ENCODE data around the gene HDGFL2. TPM values are rescaled to one million over a fixed set of nuclear protein-coding genes. Genes with fewer than 3 reads are reported as not detected.

HDGFL2 gene
- total and polyA plus RNA-seq, 9 donors = 35.0 to 97.7 (median 83.3) TPM

- Histone ChIP-seq H3K27ac (ENCODE audit: low read length) (peak overlapping the region; percentile 69), H3K4me3 (ENCODE audit: low read length) (no peak overlapping the region), H3K4me1 (ENCODE audit: control insufficient read depth, insufficient read depth, low read length) (peaks cover 31% of the 10 kb centered on the region)
These were observed 40.1 kb upstream of the HDGFL2 start for GRCh38 chr19:4431808-4432674.

GRCh38 chr19:4432918-4433506 is 39.1 kb upstream of the HDGFL2 start:
- no peak for DNase-seq
- Histone ChIP-seq H3K36me3 (ENCODE audit: control insufficient read depth, insufficient read depth, low read length) (peaks cover 72% of the 10 kb centered on the region), H3K4me3 (ENCODE audit: low read length) (no peak overlapping the region), H3K27me3 (ENCODE audit: control insufficient read depth, insufficient read depth, low read length) (no peaks in the 10 kb centered on the region), H3K9me3 (replicated peaks; ENCODE audit: control insufficient read depth, low read depth, low read length) (no peaks in the 10 kb centered on the region), H3K4me1 (ENCODE audit: control insufficient read depth, insufficient read depth, low read length) (peaks cover 31% of the 10 kb centered on the region), H3K27ac (ENCODE audit: low read length) (no peak overlapping the region)
- WGBS (ENCODE audit: insufficient coverage) = 98% methylated on average over 23 of the region's 28 CpGs

More at GRCh38 chr19:4431808-4432674, 40.1 kb upstream of the HDGFL2 start:
- Histone ChIP-seq H3K36me3 (ENCODE audit: control insufficient read depth, insufficient read depth, low read length) (peaks cover 70% of the 10 kb centered on the region), H3K27me3 (ENCODE audit: control insufficient read depth, insufficient read depth, low read length) (no peaks in the 10 kb centered on the region), H3K9me3 (replicated peaks; ENCODE audit: control insufficient read depth, low read depth, low read length) (no peaks in the 10 kb centered on the region)
- peak; percentile 48 for DNase-seq
- 78% methylated on average over 24 of the region's 26 CpGs for WGBS (ENCODE audit: insufficient coverage)

DNA sequence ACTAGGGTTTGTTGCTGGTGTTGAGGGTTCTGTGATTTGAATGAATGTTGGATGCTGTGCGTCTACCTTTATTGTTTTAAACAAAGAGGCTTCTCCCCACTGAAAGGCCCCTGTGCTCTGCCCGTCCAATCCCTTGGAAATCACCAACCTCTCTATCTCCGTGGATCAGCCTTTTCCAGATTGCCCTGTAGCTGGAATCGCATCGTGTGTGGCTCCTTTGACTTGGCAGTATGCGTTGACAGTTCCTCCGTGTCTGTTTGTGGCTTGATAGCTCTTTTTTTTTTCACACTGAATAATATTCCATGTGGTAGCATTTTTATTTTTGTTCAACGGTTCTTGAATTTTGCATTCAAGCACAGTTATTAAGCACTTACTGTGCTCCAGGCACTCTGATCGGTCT is 37.7 kb upstream of the HDGFL2 start:
- Histone ChIP-seq H3K36me3 (ENCODE audit: control insufficient read depth, insufficient read depth, low read length) (peaks cover 61% of the 10 kb centered on the region), H3K9me3 (replicated peaks; ENCODE audit: control insufficient read depth, low read depth, low read length) (no peaks in the 10 kb centered on the region)
- WGBS (ENCODE audit: insufficient coverage) = 100% methylated on average over 2 of the region's 9 CpGs

DNA sequence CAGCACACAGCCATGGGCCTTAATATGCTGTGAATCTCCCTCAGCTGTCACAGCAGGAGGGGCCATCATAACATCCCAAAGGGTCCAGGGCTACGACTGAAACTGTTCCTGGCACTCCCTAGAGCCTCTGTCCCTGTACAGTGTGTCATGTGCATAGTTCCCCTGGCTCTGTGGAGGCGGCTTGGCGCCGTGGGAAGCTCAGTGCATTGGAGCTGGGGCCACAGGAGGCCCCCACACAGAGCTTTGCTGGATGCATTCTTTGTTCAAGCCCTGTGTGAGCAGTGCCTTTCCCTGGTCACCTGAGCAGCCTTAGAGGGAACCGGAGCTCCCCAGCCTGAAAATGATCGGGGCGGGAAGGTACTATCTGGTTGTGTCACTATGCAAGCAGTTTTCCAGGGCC is 35.9 kb upstream of the HDGFL2 start:
- peaks cover 22% of the 10 kb centered on the region for H3K4me1 ChIP-seq (ENCODE audit: control insufficient read depth, insufficient read depth, low read length)
- no peak overlapping the region for H3K4me3 ChIP-seq (ENCODE audit: low read length)
- H3K36me3 ChIP-seq (ENCODE audit: control insufficient read depth, insufficient read depth, low read length) = peaks cover 48% of the 10 kb centered on the region
- H3K9me3 ChIP-seq (replicated peaks; ENCODE audit: control insufficient read depth, low read depth, low read length) = no peaks in the 10 kb centered on the region
- DNase-seq = no peak
- no peaks in the 10 kb centered on the region for H3K27me3 ChIP-seq (ENCODE audit: control insufficient read depth, insufficient read depth, low read length)
- 81% methylated on average over 7 of the region's 7 CpGs for WGBS (ENCODE audit: insufficient coverage)
- no peak overlapping the region for H3K27ac ChIP-seq (ENCODE audit: low read length)

More for the DNA sequence above, 37.7 kb upstream of the HDGFL2 start:
- H3K27me3 ChIP-seq (ENCODE audit: control insufficient read depth, insufficient read depth, low read length) = no peaks in the 10 kb centered on the region
- DNase-seq = no peak
- peaks cover 30% of the 10 kb centered on the region for H3K4me1 ChIP-seq (ENCODE audit: control insufficient read depth, insufficient read depth, low read length)
- H3K4me3 ChIP-seq (ENCODE audit: low read length) = no peak overlapping the region
- no peak overlapping the region for H3K27ac ChIP-seq (ENCODE audit: low read length)

GRCh38 chr19:4437103-4437502 is 35.0 kb upstream of the HDGFL2 start:
- DNase-seq = no peak
- H3K36me3 ChIP-seq (ENCODE audit: control insufficient read depth, insufficient read depth, low read length) = peaks cover 41% of the 10 kb centered on the region
- 98% methylated on average over 8 of the region's 10 CpGs for WGBS (ENCODE audit: insufficient coverage)
- no peak overlapping the region for H3K4me3 ChIP-seq (ENCODE audit: low read length)
- peaks cover 13% of the 10 kb centered on the region for H3K4me1 ChIP-seq (ENCODE audit: control insufficient read depth, insufficient read depth, low read length)
- H3K27me3 ChIP-seq (ENCODE audit: control insufficient read depth, insufficient read depth, low read length) = no peaks in the 10 kb centered on the region
- H3K27ac ChIP-seq (ENCODE audit: low read length) = no peak overlapping the region
- no peaks in the 10 kb centered on the region for H3K9me3 ChIP-seq (replicated peaks; ENCODE audit: control insufficient read depth, low read depth, low read length)

- 74% methylated on average over 9 of the region's 12 CpGs for WGBS (ENCODE audit: insufficient coverage)
- H3K4me1 ChIP-seq (ENCODE audit: control insufficient read depth, insufficient read depth, low read length) = peaks cover 7% of the 10 kb centered on the region
- peak; percentile 32 for DNase-seq
- no peaks in the 10 kb centered on the region for H3K27me3 ChIP-seq (ENCODE audit: control insufficient read depth, insufficient read depth, low read length)
- H3K9me3 ChIP-seq (replicated peaks; ENCODE audit: control insufficient read depth, low read depth, low read length) = no peaks in the 10 kb centered on the region
- H3K4me3 ChIP-seq (ENCODE audit: low read length) = no peak overlapping the region
- peaks cover 33% of the 10 kb centered on the region for H3K36me3 ChIP-seq (ENCODE audit: control insufficient read depth, insufficient read depth, low read length)
- H3K27ac ChIP-seq (ENCODE audit: low read length) = no peak overlapping the region
These were observed 32.9 kb upstream of the HDGFL2 start for GRCh38 chr19:4439243-4439642.

GRCh38 chr19:4441994-4442818 is 29.9 kb upstream of the HDGFL2 start:
- H3K4me1 ChIP-seq (ENCODE audit: control insufficient read depth, insufficient read depth, low read length) = peaks cover 26% of the 10 kb centered on the region
- H3K9me3 ChIP-seq (replicated peaks; ENCODE audit: control insufficient read depth, low read depth, low read length) = no peaks in the 10 kb centered on the region
- no peak for DNase-seq
- peaks cover 44% of the 10 kb centered on the region for H3K36me3 ChIP-seq (ENCODE audit: control insufficient read depth, insufficient read depth, low read length)
- no peak overlapping the region for H3K27ac ChIP-seq (ENCODE audit: low read length)
- WGBS (ENCODE audit: insufficient coverage) = 73% methylated on average over 18 of the region's 22 CpGs
- no peak overlapping the region for H3K4me3 ChIP-seq (ENCODE audit: low read length)
- no peaks in the 10 kb centered on the region for H3K27me3 ChIP-seq (ENCODE audit: control insufficient read depth, insufficient read depth, low read length)

GRCh38 chr19:4442819-4443146 is 29.3 kb upstream of the HDGFL2 start:
- H3K9me3 ChIP-seq (replicated peaks; ENCODE audit: control insufficient read depth, low read depth, low read length) = no peaks in the 10 kb centered on the region
- no peak for DNase-seq
- peaks cover 32% of the 10 kb centered on the region for H3K4me1 ChIP-seq (ENCODE audit: control insufficient read depth, insufficient read depth, low read length)
- H3K27ac ChIP-seq (ENCODE audit: low read length) = no peak overlapping the region
- peaks cover 49% of the 10 kb centered on the region for H3K36me3 ChIP-seq (ENCODE audit: control insufficient read depth, insufficient read depth, low read length)
- H3K27me3 ChIP-seq (ENCODE audit: control insufficient read depth, insufficient read depth, low read length) = no peaks in the 10 kb centered on the region
- H3K4me3 ChIP-seq (ENCODE audit: low read length) = no peak overlapping the region
- 100% methylated on average over 1 of the region's 10 CpGs for WGBS (ENCODE audit: insufficient coverage)

DNA sequence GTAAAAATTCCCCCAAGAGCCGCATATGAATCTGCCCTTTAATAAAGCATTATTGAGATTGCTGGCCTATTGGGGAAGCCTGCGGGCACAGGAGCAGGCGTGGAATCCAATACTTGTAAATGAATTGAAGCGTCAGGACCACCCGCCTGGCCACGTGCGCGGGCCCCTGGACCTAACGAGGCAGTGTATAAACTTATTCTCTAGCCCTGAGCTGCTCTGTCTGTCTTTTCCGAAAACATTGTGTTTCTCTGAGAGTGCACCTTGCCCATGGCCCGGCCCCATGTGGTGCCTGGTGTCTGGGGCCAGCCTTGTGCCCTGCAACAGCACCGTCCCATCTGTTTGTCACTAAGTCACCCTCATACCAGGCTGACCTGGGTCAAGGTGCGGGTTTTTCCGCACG is 28.9 kb upstream of the HDGFL2 start:
- no peaks in the 10 kb centered on the region for H3K27me3 ChIP-seq (ENCODE audit: control insufficient read depth, insufficient read depth, low read length)
- no peak overlapping the region for H3K27ac ChIP-seq (ENCODE audit: low read length)
- H3K4me1 ChIP-seq (ENCODE audit: control insufficient read depth, insufficient read depth, low read length) = peaks cover 36% of the 10 kb centered on the region
- H3K4me3 ChIP-seq (ENCODE audit: low read length) = no peak overlapping the region
- WGBS (ENCODE audit: insufficient coverage) = 92% methylated on average over 11 of the region's 15 CpGs
- DNase-seq = no peak
- H3K9me3 ChIP-seq (replicated peaks; ENCODE audit: control insufficient read depth, low read depth, low read length) = no peaks in the 10 kb centered on the region
- H3K36me3 ChIP-seq (ENCODE audit: control insufficient read depth, insufficient read depth, low read length) = peaks cover 53% of the 10 kb centered on the region

All from muscle of leg (tissue), 11 donors.